Osteocyte (in vitro differentiated cells): ENCODE results near the gene GPR25. TPM values are rescaled to one million over a fixed set of nuclear protein-coding genes. Genes with fewer than 3 reads are reported as not detected.

Experiments
- DNase-seq: peaks from one replicate; pipeline ENCODE4 v3.0.0; 2021; ENCODE audit warnings: mixed read lengths; ENCODE audit not compliant: unreplicated experiment; ENCODE audit errors: extremely low spot score
- H3K27ac Mint-ChIP-seq: one replicate; pipeline ENCODE4 v1.8.0; 2021; ENCODE audit warnings: mild to moderate bottlenecking, mixed read lengths; ENCODE audit not compliant: unreplicated experiment
- H3K27me3 Mint-ChIP-seq: one replicate; pipeline ENCODE4 v1.8.0; 2021; ENCODE audit warnings: mixed read lengths; ENCODE audit not compliant: unreplicated experiment
- H3K36me3 Mint-ChIP-seq: one replicate; pipeline ENCODE4 v1.8.0; 2021; ENCODE audit warnings: mixed read lengths; ENCODE audit not compliant: unreplicated experiment
- H3K4me1 Mint-ChIP-seq: one replicate; pipeline ENCODE4 v1.8.0; 2021; ENCODE audit warnings: mixed read lengths; ENCODE audit not compliant: unreplicated experiment
- H3K4me3 Mint-ChIP-seq: one replicate; pipeline ENCODE4 v1.8.0; 2021; ENCODE audit warnings: mild to moderate bottlenecking, moderate library complexity, mixed read lengths; ENCODE audit not compliant: unreplicated experiment
- H3K9me3 Mint-ChIP-seq: one replicate; pipeline ENCODE4 v1.8.0; 2021; ENCODE audit warnings: mixed read lengths; ENCODE audit not compliant: unreplicated experiment
- CTCF ChIP-seq: fragments of 200-600 bp; sonication (generic); IDR thresholded peaks from 2 replicates; pipeline ENCODE4 v1.5.0; 2021; ENCODE audit warnings: antibody characterized with exemption, mild to moderate bottlenecking, moderate library complexity
- total RNA-seq: library from RNA; stranded (reverse); gene quantifications from 2 replicates; pipeline ENCODE4 v1.2.1, GENCODE V29; 2021

The GPR25 gene
- total RNA-seq, 1 donor from 2014 or later: not detected

GRCh38 chr1:200895443-200895789 lies 22.6 kb downstream of the GPR25 start:
- TF ChIP-seq CTCF: no peak
- Mint-ChIP-seq H3K4me3 (no peak overlapping the region), H3K4me1 (peaks cover 41% of the 10 kb centered on the region), H3K27ac (no peak overlapping the region), H3K27me3 (no peaks in the 10 kb centered on the region), H3K9me3 (no peaks in the 10 kb centered on the region), H3K36me3 (no peaks in the 10 kb centered on the region)
- no peak for DNase-seq

- DNase-seq: no peak
- Mint-ChIP-seq H3K9me3 (no peaks in the 10 kb centered on the region), H3K36me3 (no peaks in the 10 kb centered on the region), H3K27me3 (no peaks in the 10 kb centered on the region), H3K4me3 (no peak overlapping the region), H3K27ac (no peak overlapping the region), H3K4me1 (peaks cover 38% of the 10 kb centered on the region)
- TF ChIP-seq CTCF: no peak
These were observed 23.2 kb downstream of the GPR25 start for GRCh38 chr1:200895801-200896530.

GRCh38 chr1:200896531-200897196 lies 23.9 kb downstream of the GPR25 start:
- no peak for TF ChIP-seq CTCF
- H3K27ac Mint-ChIP-seq: peak overlapping the region; percentile 18
- H3K4me1 Mint-ChIP-seq: peaks cover 34% of the 10 kb centered on the region
- no peaks in the 10 kb centered on the region for H3K27me3 Mint-ChIP-seq
- no peaks in the 10 kb centered on the region for H3K36me3 Mint-ChIP-seq
- no peak for DNase-seq
- H3K4me3 Mint-ChIP-seq: no peak overlapping the region
- no peaks in the 10 kb centered on the region for H3K9me3 Mint-ChIP-seq

GRCh38 chr1:200897259-200897658 lies 24.5 kb downstream of the GPR25 start:
- Mint-ChIP-seq H3K36me3 (no peaks in the 10 kb centered on the region), H3K27me3 (no peaks in the 10 kb centered on the region), H3K4me1 (peaks cover 28% of the 10 kb centered on the region), H3K4me3 (no peak overlapping the region), H3K9me3 (no peaks in the 10 kb centered on the region), H3K27ac (no peak overlapping the region)
- TF ChIP-seq CTCF: no peak
- DNase-seq: no peak

GRCh38 chr1:200899015-200899386 lies 26.2 kb downstream of the GPR25 start:
- Mint-ChIP-seq H3K36me3 (no peaks in the 10 kb centered on the region), H3K27me3 (no peaks in the 10 kb centered on the region), H3K27ac (no peak overlapping the region)

More at GRCh38 chr1:200899015-200899386, 26.2 kb downstream of the GPR25 start:
- no peak for DNase-seq
- Mint-ChIP-seq H3K4me3 (no peak overlapping the region), H3K4me1 (peaks cover 19% of the 10 kb centered on the region), H3K9me3 (no peaks in the 10 kb centered on the region)
- TF ChIP-seq CTCF: no peak
